ENCODE measurements around the gene FAM228B. TPM values are rescaled to one million over a fixed set of nuclear protein-coding genes. Genes with fewer than 3 reads are reported as not detected.

The FAM228B gene
- total RNA-seq = 24.7 and 26.2 TPM in 2 replicates

DNA sequence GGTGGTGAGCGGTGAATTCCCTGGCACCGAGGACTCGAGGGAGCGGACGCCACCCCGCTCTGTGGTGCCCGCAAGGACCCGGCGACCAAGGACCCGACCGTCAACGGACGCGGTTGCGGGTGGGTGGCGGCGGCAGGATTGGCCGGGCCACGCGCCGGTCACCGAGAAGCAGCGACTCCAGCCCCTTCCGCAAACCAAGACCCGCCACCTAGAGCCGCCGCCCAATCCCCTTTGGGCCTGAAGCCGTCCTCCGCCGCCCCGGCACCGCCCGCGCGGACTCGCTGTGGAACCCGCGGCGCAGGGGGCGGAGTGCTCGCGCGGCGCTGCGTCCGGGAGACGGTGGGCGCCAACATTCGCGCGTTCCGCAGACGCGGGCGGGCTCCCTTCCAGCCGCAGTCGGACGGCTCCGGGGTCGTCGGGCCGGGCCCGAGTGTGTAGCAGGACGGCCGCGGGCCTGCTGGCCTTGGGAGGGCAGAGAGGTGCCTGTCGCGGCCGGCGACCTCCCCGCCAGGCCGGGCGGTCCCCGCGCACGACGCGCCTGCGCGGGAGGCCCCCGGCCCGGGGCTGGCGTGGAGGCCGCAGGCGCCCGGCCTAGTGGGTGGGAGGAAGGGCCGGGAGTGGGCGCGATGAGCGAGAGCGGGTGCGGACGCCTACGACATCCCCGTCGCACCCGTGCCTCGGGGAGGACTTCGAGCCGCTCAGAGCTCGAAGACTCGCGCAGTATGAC is at the start of gene FAM228B, which contains the start of gene PFN4:
Gene FAM228B (plus strand): TSS at position 275 of the 727 bp plus-strand sequence. CDS start 893 bp downstream, outside the sequence.
Gene PFN4 (minus strand): TSS at position 140 of the 727 bp plus-strand sequence. CDS start 799 bp downstream, outside the sequence.
- CTCF ChIA-PET = interaction anchor here (0.9 kb wide), 1 partner anchor 39 kb away, joined by 3 read pairs; the partner anchor contains the start of gene TP53I3
- POLR2A ChIA-PET = interaction anchor here (0.6 to 3.1 kb wide), 7 partner anchors 12 to 196 kb away, joined by 3 to 14 read pairs (median 7); partner anchors contain the start of genes ATAD2B and SF3B6
- H3K4me3 Mint-ChIP-seq = peak within 1 kb of the TSS; percentile 85
- ATAC-seq (ENCODE audit: low read depth) = peak; percentile 93
- TF ChIP-seq, protein P1, sequence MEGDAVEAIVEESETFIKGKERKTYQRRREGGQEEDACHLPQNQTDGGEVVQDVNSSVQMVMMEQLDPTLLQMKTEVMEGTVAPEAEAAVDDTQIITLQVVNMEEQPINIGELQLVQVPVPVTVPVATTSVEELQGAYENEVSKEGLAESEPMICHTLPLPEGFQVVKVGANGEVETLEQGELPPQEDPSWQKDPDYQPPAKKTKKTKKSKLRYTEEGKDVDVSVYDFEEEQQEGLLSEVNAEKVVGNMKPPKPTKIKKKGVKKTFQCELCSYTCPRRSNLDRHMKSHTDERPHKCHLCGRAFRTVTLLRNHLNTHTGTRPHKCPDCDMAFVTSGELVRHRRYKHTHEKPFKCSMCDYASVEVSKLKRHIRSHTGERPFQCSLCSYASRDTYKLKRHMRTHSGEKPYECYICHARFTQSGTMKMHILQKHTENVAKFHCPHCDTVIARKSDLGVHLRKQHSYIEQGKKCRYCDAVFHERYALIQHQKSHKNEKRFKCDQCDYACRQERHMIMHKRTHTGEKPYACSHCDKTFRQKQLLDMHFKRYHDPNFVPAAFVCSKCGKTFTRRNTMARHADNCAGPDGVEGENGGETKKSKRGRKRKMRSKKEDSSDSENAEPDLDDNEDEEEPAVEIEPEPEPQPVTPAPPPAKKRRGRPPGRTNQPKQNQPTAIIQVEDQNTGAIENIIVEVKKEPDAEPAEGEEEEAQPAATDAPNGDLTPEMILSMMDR (IDR thresholded peaks at IDR 0.05) = no peak
- no peaks in the 10 kb centered on the region for H3K27me3 Mint-ChIP-seq
- peak; percentile 82 for DNase-seq
- intact Hi-C loops (cut with micrococcal nuclease) = loop anchor here (1.0 to 2.0 kb wide), 4 partner anchors 39 to 196 kb away; partner anchors contain the start of genes ATAD2B, SF3B6, TP53I3 and WDCP
- peaks cover 15% of the 10 kb centered on the region for H3K4me1 Mint-ChIP-seq
- H3K27ac Mint-ChIP-seq = peak within 1 kb of the TSS; percentile 92
- H3K9me3 Mint-ChIP-seq = no peaks in the 10 kb centered on the region
- no peaks in the 10 kb centered on the region for H3K36me3 Mint-ChIP-seq (ENCODE audit: low read depth)

DNA sequence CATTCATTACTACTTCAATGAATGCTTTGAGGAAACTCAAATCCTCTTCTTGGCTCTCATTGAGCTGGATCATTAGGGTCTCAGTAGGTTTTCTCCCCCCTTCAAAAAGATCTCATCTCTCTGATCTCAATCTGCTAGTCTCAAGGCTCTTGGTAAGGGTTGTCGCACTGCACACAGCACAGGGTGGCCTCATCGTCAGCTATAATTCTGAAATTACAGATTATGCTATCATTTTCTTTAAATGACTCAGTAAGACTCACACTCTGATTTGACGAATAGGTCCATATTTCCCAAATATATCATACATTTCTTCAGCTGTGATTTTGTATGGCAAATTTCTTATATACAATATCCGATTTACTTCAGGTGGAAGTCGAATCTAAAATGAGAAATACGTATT is 49.5 kb upstream of the FAM228B start:
- ChIA-PET POLR2A (interaction anchor here (1.0 to 2.1 kb wide), 2 partner anchors 10 to 147 kb away, joined by 3 to 4 read pairs; partner anchors contain the start of genes ATAD2B and TP53I3), CTCF (interaction anchor here (0.8 kb wide), 1 partner anchor 11 kb away, joined by 4 read pairs; the partner anchor contains the start of gene TP53I3)
- Mint-ChIP-seq H3K9me3 (no peaks in the 10 kb centered on the region), H3K27ac (no peak overlapping the region), H3K4me1 (peaks cover 28% of the 10 kb centered on the region), H3K27me3 (no peaks in the 10 kb centered on the region), H3K4me3 (no peak overlapping the region), H3K36me3 (ENCODE audit: low read depth) (peaks cover 54% of the 10 kb centered on the region)
- intact Hi-C loops (cut with micrococcal nuclease) = no loop called here
- TF ChIP-seq, protein P1 (IDR thresholded peaks at IDR 0.05) = no peak
- ATAC-seq (ENCODE audit: low read depth) (no peak), DNase-seq (no peak)

DNA sequence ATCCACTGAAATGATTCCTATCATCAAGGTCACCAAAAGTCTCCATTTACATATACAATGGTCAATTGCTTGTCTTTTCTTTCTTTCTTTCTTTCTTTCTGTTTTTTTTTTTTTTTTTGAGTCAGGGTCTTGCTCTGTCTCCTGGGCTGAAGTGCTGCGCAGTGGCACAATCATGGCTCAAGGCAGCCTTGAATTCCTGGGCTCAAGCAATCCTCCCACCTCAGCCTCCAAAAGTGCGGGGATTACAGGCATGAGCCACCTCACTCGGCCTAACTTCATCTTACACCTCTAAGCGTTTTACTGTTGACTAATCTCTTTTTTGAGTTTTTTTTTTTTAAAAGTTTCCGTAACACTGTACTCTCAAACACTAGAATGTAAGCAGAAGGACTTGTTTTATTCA is 48.0 kb upstream of the FAM228B start:
- no peaks in the 10 kb centered on the region for H3K9me3 Mint-ChIP-seq
- ChIA-PET POLR2A (interaction anchor here (1.6 to 3.1 kb wide), 4 partner anchors 9 to 148 kb away, joined by 10 to 111 read pairs (median 21); partner anchors contain the start of genes ATAD2B, FKBP1B, PFN4 and TP53I3), CTCF (interaction anchor here (2.1 kb wide), 1 partner anchor 9 kb away, joined by 8 read pairs; the partner anchor contains the start of gene TP53I3)
- peak overlapping the region; percentile 100 for H3K4me3 Mint-ChIP-seq
- intact Hi-C loops (cut with micrococcal nuclease) = loop anchor here (5.0 kb wide), 2 partner anchors 717 to 1957 kb away; partner anchors contain the start of genes CENPO, PTRHD1 and RAB10
- peaks cover 40% of the 10 kb centered on the region for H3K36me3 Mint-ChIP-seq (ENCODE audit: low read depth)
- no peak for ATAC-seq (ENCODE audit: low read depth)
- TF ChIP-seq, protein P1 (IDR thresholded peaks at IDR 0.05) = no peak
- no peaks in the 10 kb centered on the region for H3K27me3 Mint-ChIP-seq
- H3K4me1 Mint-ChIP-seq = peaks cover 28% of the 10 kb centered on the region
- peak overlapping the region; percentile 99 for H3K27ac Mint-ChIP-seq
- no peak for DNase-seq

DNA sequence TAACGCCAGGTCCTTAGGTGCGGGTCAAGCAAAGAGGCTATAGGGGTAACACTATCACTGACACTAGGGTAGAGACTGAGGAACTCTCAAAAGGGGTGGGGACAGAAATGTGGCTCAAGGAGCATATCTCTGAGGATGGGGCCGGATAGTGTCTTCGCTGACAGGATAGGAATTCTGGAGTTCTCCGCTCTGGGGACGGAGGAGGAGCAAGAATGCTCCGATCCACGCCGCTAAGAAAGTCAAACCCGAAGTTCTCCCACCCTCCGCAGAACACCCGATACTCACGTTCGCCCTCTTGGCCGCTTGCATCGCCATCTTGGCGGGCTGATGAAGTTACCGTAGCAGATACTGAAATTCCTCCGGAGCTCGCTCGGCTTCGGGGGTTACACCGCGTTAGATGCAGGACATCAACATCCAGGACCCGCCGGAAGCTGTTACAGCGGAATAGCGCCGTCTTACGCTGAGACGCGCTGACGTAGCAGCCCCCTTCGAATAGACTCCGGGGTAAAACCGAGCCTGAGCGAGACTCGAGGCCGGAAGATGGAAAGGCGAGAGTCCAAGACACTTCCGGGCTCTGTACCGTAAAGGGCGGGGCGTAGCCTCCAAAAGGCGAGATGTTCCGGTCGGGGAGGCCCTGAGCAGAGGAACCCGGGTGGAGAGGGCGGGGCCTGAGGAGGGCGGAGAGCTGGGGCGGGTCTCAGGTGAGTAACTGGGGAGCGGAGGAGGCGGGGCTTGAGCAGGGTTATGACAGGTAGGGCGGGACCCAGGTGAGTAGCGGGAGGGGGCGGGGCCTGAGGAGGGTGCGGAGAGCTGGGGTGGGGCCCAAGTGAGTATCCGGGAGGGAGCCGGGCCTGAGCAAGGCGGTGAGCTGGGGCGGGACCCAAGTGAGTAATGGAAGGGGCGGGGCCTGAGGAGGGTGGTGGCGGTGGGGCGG is 47.1 kb upstream of the FAM228B start, which contains the start of gene SF3B6:
Gene SF3B6 (minus strand): TSS at position 412 of the 934 bp plus-strand sequence. CDS start 97 bp downstream, at position 315.
- Mint-ChIP-seq H3K36me3 (ENCODE audit: low read depth) (peaks cover 39% of the 10 kb centered on the region), H3K27ac (peak within 1 kb of the TSS; percentile 99), H3K27me3 (no peaks in the 10 kb centered on the region), H3K9me3 (no peaks in the 10 kb centered on the region), H3K4me3 (peak within 1 kb of the TSS; percentile 100), H3K4me1 (peaks cover 28% of the 10 kb centered on the region)
- ChIA-PET POLR2A (interaction anchor here (0.6 to 3.1 kb wide), 15 partner anchors 8 to 1802 kb away, joined by 3 to 111 read pairs (median 6); partner anchors contain the start of genes ASXL2, ATAD2B, FAM228B and FKBP1B), CTCF (interaction anchor here (1.0 to 2.1 kb wide), 3 partner anchors 8 to 149 kb away, joined by 5 to 15 read pairs (median 8); partner anchors contain the start of genes ATAD2B, TP53I3 and WDCP)
- TF ChIP-seq, protein P1 (IDR thresholded peaks at IDR 0.05) = no peak
- intact Hi-C loops (cut with micrococcal nuclease) = loop anchor here (1.0 to 5.0 kb wide), 9 partner anchors 8 to 1956 kb away; partner anchors contain the start of genes ATAD2B, CENPO, FAM228B and ITSN2
- ATAC-seq (ENCODE audit: low read depth) (peak; percentile 87), DNase-seq (peak; percentile 98)
